ENCODE measurements around the gene PAGR1.
"Not testable (repeated sequence)": the region's sequence is repeated elsewhere in the genome, so short reads cannot be mapped to it uniquely, and the experiment has no call there.

PAGR1 gene

GRCh38 chr16:29791845-29792807 is 23.8 kb upstream of the PAGR1 start:
- no peak for DNase-seq (ENCODE audit: low read depth in 3 of 3, low spot score in 1 of 3)

DNA sequence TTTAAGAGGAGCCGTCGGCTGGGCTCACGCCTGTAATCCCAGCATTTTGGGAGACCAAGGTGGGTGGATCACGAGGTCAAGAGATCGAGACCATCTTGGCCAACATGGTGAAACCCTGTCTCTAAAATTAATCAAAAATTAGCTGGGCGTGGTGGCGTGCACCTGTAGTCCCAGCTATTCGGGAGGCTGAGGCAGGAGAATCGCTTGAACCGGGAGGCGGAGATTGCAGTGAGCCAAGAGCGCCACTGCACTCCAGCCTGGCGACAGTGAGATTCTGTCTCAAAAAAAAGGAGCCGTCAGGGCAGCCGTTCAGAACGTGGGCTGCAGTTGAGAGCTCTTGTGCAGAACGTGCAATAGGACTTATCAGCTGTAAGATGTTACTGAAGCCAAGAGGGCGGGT is 22.8 kb upstream of the PAGR1 start:
- not testable (repeated sequence) for DNase-seq (ENCODE audit: low read depth in 3 of 3, low spot score in 1 of 3)

DNA sequence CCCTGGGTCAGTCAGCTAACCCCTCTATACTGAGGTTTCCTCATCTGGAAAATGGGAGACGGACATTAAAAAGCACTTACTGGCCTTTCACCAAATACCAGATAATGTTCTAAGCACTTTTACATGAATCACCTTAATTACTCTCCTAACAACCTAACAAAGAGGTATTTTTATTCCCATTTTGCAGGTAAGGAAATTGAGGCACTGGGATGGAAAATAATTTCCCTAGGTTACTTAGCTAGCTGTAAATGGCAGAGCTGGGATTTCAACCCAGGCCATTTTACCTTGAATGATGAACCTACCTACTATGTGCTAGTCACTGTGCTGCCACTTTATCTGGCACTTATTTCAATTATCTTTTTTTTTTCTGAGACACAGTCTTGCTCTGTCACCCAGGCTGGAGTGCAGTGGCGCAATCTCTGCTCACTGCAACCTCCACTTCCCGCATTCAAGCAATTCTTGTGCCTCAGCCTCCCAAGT is 21.7 kb upstream of the PAGR1 start:
- DNase-seq (ENCODE audit: low read depth in 3 of 3, low spot score in 1 of 3): no peak

DNA sequence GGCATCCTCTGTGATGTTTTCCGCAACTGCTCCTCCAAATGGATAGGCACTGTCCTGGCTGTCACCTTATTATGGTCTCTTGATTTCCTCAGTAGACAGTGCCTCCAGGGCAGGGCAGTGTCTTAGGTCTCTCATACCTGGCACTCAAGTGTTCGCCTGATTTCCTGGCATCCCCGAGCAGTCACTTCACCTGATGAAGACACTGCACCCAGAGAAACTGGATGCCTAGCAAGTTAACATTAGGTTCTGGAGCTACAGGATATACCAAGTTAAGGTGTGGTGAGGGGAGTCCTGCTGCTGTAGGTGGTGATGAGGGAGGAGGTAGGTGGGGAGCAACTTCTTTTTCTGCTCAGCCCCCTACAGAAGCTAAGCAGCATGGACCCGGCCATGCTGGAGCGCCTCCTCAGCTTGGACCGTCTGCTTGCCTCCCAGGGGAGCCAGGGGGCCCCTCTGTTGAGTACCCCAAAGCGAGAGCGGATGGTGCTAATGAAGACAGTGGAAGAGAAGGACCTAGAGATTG is 13.5 kb upstream of the PAGR1 start:
- no peak for DNase-seq (ENCODE audit: low read depth in 3 of 3, low spot score in 1 of 3)

GRCh38 chr16:29804020-29804419 is 11.9 kb upstream of the PAGR1 start:
- no peak for DNase-seq (ENCODE audit: low read depth in 3 of 3, low spot score in 1 of 3)

DNA sequence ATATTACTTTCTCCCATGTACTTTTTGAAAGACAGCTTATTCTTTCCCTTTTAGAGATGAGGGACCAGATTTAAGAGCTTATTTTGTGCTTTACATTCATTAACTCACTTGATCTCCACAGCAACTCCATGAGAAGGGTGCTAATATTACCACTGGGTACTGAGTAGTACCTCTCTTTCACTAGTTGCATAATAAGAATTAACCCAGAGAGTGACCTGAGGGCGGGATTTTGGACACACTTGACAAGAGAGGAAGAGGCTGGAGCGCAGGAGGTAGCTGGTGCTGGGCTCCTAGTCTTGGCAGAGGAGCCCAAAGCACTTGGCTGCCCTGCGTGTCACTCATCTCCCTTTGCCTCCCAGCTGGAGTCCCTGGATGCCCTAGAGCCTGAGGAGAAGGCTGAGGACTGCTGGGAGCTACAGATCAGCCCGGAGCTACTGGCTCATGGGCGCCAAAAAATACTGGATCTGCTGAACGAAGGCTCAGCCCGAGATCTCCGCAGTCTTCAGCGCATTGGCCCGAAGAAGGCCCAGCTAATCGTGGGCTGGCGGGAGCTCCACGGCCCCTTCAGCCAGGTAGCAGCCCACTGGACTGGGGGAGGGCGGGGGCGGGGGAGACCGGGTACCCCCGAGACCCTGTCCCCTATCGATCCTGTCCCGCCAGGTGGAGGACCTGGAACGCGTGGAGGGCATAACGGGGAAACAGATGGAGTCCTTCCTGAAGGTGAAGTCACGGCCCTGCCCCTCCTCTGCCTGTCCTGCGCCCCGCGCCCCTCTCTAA is 11.3 kb upstream of the PAGR1 start:
- DNase-seq (ENCODE audit: low read depth in 3 of 3, low spot score in 1 of 3): no peak

DNA sequence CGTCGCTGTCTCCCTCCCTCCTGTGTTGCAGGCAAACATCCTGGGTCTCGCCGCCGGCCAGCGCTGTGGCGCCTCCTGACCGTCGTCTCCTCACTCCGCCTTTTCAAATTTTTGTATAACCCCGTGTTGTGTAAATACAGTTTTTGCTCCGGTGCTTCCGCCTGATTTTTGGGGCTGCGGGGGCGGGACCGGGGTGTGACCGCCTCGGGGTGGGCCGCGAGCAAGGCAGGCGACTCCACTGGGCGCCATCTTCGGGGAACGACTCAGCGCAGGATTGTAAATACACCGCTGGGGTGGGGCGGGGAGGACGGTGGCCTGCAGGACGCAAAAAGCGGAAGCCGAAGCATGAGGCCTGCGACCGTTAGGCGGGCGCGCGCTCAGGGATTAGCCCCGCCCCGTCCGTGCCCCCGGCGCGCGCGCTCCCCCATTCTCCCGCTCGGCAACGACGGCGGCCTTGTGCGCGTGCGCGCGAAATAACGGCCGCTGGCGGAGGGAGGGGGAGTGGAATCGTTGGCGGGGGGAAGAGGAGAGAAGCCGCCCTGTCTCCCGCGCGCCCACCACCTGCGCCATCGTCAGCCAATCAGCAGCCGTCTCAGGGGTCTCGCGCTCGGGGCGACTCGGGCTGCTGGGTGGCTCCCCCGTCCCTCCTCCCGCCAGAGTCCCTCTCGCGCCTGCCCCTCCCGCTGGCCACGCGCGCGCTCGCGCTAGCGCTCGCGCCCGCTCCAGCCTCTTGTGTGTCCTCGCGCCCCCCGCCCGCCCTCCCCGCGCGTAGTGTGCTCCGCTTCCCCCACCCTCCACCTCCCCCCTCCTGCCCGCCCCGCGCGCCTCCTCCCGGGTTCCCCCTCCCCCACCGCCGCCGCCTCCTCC is 10.5 kb upstream of the PAGR1 start:
- DNase-seq (ENCODE audit: low read depth in 3 of 3, low spot score in 1 of 3): peak; percentile 93 to 96 (median 96)

DNA sequence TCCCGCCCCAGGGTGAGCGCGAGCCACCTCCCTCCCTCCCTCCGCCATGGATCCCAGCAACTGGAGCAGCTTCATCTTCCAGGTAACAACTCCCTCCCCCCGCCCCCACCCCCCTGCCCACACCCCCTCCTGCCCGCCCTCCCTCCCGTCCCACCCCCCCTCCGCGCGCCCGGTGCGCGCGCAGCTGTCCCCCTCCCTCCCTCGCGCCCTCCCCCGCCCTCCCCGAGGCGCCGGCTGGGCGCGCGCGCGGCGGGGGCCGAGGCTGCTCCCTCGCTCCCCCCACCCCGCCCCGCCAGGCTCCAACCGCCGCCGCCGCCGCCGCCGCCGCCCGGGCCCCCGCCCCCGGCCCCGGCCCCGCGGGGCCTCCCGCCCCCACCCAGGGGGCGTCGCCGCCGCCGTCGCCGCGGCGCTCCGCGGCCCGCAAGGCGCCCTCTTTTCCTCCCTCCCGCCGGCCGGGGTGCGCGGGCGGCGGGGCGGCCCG is 9.8 kb upstream of the PAGR1 start, which contains the start of gene MAZ:
Gene MAZ, plus strand, starts transcription at position 431 of the 481 bp plus-strand sequence. CDS start 173 bp downstream, outside the sequence.
- DNase-seq (ENCODE audit: low read depth in 3 of 3, low spot score in 1 of 3): peak in 1 of 3 donors; percentile 73

DNA sequence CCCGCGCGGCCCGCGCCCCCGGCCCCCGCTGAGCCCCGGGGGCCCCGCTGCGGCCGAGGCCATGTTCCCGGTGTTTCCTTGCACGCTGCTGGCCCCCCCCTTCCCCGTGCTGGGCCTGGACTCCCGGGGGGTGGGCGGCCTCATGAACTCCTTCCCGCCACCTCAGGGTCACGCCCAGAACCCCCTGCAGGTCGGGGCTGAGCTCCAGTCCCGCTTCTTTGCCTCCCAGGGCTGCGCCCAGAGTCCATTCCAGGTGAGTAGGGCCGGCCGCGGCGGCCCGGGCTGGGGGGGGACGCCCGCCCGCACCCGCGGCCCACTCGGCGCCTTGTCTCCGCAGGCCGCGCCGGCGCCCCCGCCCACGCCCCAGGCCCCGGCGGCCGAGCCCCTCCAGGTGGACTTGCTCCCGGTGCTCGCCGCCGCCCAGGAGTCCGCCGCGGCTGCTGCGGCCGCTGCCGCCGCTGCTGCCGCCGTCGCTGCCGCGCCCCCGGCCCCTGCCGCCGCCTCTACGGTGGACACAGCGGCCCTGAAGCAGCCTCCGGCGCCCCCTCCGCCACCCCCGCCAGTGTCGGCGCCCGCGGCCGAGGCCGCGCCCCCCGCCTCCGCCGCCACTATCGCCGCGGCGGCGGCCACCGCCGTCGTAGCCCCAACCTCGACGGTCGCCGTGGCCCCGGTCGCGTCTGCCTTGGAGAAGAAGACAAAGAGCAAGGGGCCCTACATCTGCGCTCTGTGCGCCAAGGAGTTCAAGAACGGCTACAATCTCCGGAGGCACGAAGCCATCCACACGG is 9.1 kb upstream of the PAGR1 start:
- DNase-seq (ENCODE audit: low read depth in 3 of 3, low spot score in 1 of 3): no peak

DNA sequence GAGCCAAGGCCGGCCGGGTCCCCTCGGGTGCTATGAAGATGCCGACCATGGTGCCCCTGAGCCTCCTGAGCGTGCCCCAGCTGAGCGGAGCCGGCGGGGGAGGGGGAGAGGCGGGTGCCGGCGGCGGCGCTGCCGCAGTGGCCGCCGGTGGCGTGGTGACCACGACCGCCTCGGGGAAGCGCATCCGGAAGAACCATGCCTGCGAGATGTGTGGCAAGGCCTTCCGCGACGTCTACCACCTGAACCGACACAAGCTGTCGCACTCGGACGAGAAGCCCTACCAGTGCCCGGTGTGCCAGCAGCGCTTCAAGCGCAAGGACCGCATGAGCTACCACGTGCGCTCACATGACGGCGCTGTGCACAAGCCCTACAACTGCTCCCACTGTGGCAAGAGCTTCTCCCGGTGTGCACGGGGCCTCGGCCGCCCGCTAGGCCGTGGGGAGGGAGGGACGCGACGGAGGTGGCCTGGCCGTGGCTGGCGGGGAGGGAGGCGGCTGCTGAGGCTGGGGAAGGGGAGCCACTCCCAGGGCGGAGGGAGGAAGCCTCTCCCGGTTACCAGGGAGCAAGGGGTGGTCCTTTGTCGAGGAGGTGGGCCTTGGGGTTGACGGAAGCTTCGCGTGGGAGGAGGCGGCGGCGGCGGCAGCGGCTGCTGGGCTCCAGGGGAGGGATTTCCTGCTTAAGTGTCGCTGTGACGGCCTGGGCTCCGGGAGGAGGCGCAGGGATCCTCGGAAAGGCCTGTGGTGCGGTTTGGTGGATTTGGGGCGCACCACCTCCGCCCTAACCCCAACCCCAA is 8.3 kb upstream of the PAGR1 start:
- peak; percentile 68 to 76 (median 70) for DNase-seq (ENCODE audit: low read depth in 3 of 3, low spot score in 1 of 3)

- DNase-seq (ENCODE audit: low read depth in 3 of 3, low spot score in 1 of 3): no peak
Observed at GRCh38 chr16:29808219-29808900, 7.6 kb upstream of the PAGR1 start.

DNA sequence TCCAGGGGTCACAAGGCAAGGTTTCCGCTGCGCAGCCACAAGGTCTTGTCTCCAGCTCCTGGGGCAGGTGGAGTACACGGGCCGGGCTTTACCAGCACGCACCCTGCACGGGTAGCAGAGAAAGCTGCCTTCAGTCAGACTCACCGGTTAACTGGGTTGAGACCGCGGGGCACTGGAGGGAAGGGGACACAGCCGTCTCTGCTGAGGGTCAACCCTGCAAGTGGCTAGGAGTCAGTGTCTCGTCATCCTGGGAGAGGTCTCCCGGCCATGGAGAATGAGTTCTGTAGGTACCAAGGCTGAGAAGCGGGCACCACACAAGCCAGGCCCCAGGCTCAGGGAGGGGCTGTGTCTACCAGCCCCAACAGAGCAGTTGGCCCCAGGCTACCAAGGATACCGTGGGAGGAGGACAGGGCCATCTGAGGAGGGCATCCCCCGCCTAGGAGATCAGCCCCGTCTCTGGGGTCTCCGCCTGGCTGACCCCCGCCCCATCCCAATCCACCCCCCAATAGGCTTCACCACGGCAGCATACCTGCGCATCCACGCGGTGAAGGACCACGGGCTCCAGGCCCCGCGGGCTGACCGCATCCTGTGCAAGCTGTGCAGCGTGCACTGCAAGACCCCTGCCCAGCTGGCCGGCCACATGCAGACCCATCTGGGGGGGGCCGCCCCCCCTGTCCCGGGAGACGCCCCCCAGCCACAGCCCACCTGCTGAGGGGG is 6.8 kb upstream of the PAGR1 start:
- no peak for DNase-seq (ENCODE audit: low read depth in 3 of 3, low spot score in 1 of 3)

- no peak for DNase-seq (ENCODE audit: low read depth in 3 of 3, low spot score in 1 of 3)
Observed at GRCh38 chr16:29809850-29810698, 5.9 kb upstream of the PAGR1 start.

- no peak for DNase-seq (ENCODE audit: low read depth in 3 of 3, low spot score in 1 of 3)
Observed at GRCh38 chr16:29810699-29811169, 5.2 kb upstream of the PAGR1 start.

GRCh38 chr16:29811170-29811895 is 4.6 kb upstream of the PAGR1 start:
- DNase-seq (ENCODE audit: low read depth in 3 of 3, low spot score in 1 of 3): no peak

All from stimulated activated CD4-positive, alpha-beta T cell treated with anti-CD3 and anti-CD28 coated beads, TNF-alpha, amount 100 ng/mL, for 1 hour (primary cell).